Memory B cell (primary cell): ENCODE measurements around the gene HMCN2.

Source experiments
- ATAC-seq: fragments of 150-1000 bp; cut with Tn5 transposase; 2 replicates; pipeline ENCODE4 v1.10.0; 2021; ENCODE audit warnings: low read depth, mild to moderate bottlenecking, moderate library complexity
- DNase-seq, 2 donors: peaks; one replicate each; pipeline ENCODE4 v3.0.0; 2022; ENCODE audit warnings: low spot score in 2 of 2
- H3K27ac Mint-ChIP-seq: one replicate; pipeline ENCODE4 v1.8.0; 2022; ENCODE audit warnings: mild to moderate bottlenecking, moderate library complexity, mixed read lengths
- H3K27me3 Mint-ChIP-seq: one replicate; pipeline ENCODE4 v1.8.0; 2022; ENCODE audit warnings: mixed read lengths
- H3K36me3 Mint-ChIP-seq: one replicate; pipeline ENCODE4 v1.8.0; 2022; ENCODE audit warnings: mild to moderate bottlenecking, mixed read lengths
- H3K4me1 Mint-ChIP-seq: one replicate; pipeline ENCODE4 v1.8.0; 2022; ENCODE audit warnings: mixed read lengths
- H3K4me3 Mint-ChIP-seq: one replicate; pipeline ENCODE4 v1.8.0; 2022; ENCODE audit warnings: mild to moderate bottlenecking, moderate library complexity, mixed read lengths
- H3K9me3 Mint-ChIP-seq: one replicate; pipeline ENCODE4 v1.8.0; 2022; ENCODE audit warnings: mixed read lengths

HMCN2 gene

GRCh38 chr9:130471411-130472183 is 206.0 kb downstream of the HMCN2 start:
- Mint-ChIP-seq H3K27ac (no peak overlapping the region), H3K27me3 (peaks cover 15% of the 10 kb centered on the region)

GRCh38 chr9:130472184-130472705 is 206.7 kb downstream of the HMCN2 start:
- Mint-ChIP-seq H3K27me3 (peaks cover 17% of the 10 kb centered on the region), H3K27ac (no peak overlapping the region), H3K4me3 (no peak overlapping the region), H3K36me3 (no peaks in the 10 kb centered on the region), H3K9me3 (no peaks in the 10 kb centered on the region), H3K4me1 (no peaks in the 10 kb centered on the region)
- ATAC-seq (no peak), DNase-seq (no peak)

More at GRCh38 chr9:130471411-130472183, 206.0 kb downstream of the HMCN2 start:
- Mint-ChIP-seq H3K9me3 (no peaks in the 10 kb centered on the region), H3K4me1 (no peaks in the 10 kb centered on the region), H3K36me3 (no peaks in the 10 kb centered on the region), H3K4me3 (no peak overlapping the region)
- no peak for ATAC-seq
- no peak for DNase-seq

DNA sequence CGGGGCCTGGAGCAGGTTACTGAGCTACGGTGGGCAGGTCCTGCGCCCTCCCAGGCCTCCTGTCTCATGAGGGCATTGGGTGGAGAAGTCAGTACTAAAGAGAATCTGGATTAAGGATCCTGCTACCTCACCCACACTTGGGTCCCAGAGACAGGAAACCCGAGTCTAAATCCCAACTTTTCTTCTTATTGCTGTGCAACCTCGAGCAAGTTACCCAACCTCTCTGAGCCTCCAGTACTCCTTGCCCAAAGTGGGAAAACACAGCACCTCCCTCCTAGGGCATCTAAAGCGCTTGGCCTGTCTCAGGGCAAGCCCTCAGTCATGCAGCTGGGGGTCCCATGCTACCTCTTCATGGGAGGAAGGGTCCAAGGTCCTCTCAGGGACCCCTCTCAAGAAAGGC is 207.4 kb downstream of the HMCN2 start:
- Mint-ChIP-seq H3K4me3 (no peak overlapping the region), H3K27ac (no peak overlapping the region), H3K4me1 (no peaks in the 10 kb centered on the region), H3K36me3 (no peaks in the 10 kb centered on the region), H3K9me3 (no peaks in the 10 kb centered on the region), H3K27me3 (peaks cover 17% of the 10 kb centered on the region)
- no peak for ATAC-seq
- DNase-seq = no peak

DNA sequence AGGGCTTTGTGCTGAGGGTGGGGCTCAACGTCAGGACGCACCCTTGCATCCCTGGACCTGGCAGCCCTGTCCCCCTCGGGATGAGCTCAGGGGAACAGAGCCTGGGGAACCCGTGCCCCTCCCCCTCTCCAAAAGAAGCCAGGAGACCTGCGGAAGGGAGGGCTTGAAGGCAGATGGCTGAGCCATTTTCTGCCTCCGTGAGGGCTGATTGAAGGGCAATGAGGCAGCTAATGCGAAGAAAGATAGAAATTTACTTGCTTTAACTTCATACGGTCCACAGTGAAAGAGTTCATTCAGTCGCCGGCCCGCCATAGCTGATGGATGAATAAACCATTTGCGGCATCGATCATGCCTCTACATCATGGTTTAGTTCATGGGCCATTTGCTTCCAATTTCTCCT is 208.0 kb downstream of the HMCN2 start:
- H3K4me1 Mint-ChIP-seq = no peaks in the 10 kb centered on the region
- no peak for DNase-seq
- H3K4me3 Mint-ChIP-seq = no peak overlapping the region
- no peaks in the 10 kb centered on the region for H3K36me3 Mint-ChIP-seq
- no peak for ATAC-seq
- no peak overlapping the region for H3K27ac Mint-ChIP-seq
- no peaks in the 10 kb centered on the region for H3K9me3 Mint-ChIP-seq
- H3K27me3 Mint-ChIP-seq = peaks cover 17% of the 10 kb centered on the region

DNA sequence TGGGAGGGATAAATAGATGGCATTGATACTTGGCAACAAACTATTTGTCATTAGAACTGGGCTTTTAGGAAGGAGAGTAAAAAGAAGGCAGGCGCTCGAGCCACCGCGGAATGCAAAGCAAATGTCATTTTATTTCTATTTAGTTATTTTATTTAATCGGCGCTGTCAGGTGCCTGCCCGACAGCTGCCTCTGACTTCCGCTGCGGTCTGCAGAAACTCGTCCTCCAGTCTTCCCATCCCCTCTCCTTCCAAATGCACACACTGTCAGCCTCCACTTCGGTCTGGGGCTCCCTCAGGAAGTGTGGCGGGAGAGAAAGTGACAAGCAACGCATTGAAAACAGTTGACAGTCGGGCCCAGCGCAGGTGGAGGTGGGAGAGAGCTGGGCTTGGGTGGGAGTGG is 208.5 kb downstream of the HMCN2 start:
- DNase-seq (no peak), ATAC-seq (no peak)
- no peaks in the 10 kb centered on the region for H3K36me3 Mint-ChIP-seq
- H3K27me3 Mint-ChIP-seq = peaks cover 18% of the 10 kb centered on the region
- no peaks in the 10 kb centered on the region for H3K9me3 Mint-ChIP-seq
- H3K27ac Mint-ChIP-seq = no peak overlapping the region
- H3K4me1 Mint-ChIP-seq = no peaks in the 10 kb centered on the region
- no peak overlapping the region for H3K4me3 Mint-ChIP-seq

DNA sequence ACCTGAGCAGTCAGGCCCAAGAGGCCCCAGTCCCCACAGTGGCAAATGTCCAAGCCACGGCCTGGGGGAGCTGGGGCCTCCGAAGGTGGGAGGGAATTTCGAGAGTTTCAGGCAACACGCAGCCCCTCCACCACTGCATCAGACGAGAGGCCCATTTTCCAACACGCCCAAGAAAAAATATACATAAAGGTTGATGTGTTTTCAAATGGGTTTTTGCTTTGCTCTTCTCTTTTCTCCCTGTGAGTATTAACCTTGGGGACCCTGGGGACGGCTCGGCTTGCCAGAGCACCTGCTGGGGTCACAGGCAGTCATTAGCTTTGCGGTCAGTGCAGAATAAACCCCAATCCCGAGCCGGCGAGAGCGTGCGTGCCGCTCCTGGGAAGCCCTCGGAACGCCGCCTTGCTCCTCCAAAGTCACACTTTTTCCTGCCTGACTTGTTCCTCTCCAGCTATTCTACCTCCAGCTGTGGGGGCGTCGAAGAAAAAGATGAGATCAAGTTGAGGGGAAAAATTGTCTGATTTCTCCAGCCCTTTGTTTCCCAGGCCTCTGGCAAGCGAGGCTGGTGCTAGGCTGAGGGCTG is 210.7 kb downstream of the HMCN2 start:
- Mint-ChIP-seq H3K27ac (no peak overlapping the region), H3K36me3 (no peaks in the 10 kb centered on the region), H3K27me3 (peaks cover 17% of the 10 kb centered on the region), H3K4me3 (no peak overlapping the region), H3K4me1 (no peaks in the 10 kb centered on the region), H3K9me3 (no peaks in the 10 kb centered on the region)
- ATAC-seq = no peak
- DNase-seq = no peak

GRCh38 chr9:130477564-130477963 is 212.0 kb downstream of the HMCN2 start:
- no peaks in the 10 kb centered on the region for H3K36me3 Mint-ChIP-seq
- H3K4me1 Mint-ChIP-seq = no peaks in the 10 kb centered on the region
- peaks cover 10% of the 10 kb centered on the region for H3K27me3 Mint-ChIP-seq
- ATAC-seq (no peak), DNase-seq (no peak)
- H3K4me3 Mint-ChIP-seq = no peak overlapping the region
- H3K27ac Mint-ChIP-seq = no peak overlapping the region
- no peaks in the 10 kb centered on the region for H3K9me3 Mint-ChIP-seq

- no peaks in the 10 kb centered on the region for H3K36me3 Mint-ChIP-seq
- H3K4me1 Mint-ChIP-seq = no peaks in the 10 kb centered on the region
- H3K27me3 Mint-ChIP-seq = peaks cover 12% of the 10 kb centered on the region
- H3K27ac Mint-ChIP-seq = no peak overlapping the region
- H3K4me3 Mint-ChIP-seq = no peak overlapping the region
- no peak for ATAC-seq
- no peaks in the 10 kb centered on the region for H3K9me3 Mint-ChIP-seq
- DNase-seq = no peak
Measured at GRCh38 chr9:130478152-130478551, 212.6 kb downstream of the HMCN2 start.

DNA sequence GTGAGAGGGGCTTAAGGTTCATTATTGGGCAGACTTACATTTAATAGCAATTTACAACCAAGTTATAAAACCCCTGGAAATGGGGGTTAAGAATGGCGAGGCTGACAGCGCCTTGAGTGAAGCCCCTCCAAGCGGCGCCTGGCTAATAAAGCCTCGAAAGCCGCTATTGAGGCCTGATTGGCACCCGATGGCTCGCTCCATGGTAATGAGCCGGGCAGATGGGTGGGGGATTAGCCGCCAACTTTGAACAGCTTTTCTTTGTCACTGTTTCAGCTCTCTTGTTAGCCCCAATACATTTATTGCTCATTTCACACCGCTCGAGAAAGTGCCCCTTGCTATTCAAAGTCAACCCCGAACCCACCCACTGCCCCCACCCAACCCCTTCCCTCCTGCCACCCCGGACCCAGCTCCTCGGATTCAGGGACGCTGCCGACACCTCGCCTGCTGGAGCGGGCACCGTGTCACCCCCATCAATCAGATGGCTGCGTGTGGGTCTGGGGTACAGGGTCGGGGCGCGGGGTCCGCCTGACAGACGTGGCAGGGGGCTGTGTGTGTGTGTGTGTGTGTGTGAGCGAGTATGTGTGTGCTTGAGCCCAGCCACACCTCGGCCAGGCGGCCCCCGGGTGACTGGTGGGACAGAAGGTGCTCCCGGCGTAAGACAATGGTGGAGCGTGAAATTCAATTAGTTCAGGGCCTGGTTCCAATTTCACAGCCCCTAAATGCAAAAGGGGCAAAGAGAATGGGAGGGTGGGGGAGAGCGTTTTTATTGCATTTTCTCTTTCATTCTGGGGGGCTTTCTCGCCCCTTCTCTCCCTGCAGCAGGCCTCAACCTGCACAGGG is 213.4 kb downstream of the HMCN2 start:
- no peak for ATAC-seq
- peaks cover 10% of the 10 kb centered on the region for H3K27me3 Mint-ChIP-seq
- H3K27ac Mint-ChIP-seq = no peak overlapping the region
- H3K9me3 Mint-ChIP-seq = no peaks in the 10 kb centered on the region
- DNase-seq = no peak
- no peak overlapping the region for H3K4me3 Mint-ChIP-seq
- no peaks in the 10 kb centered on the region for H3K36me3 Mint-ChIP-seq
- no peaks in the 10 kb centered on the region for H3K4me1 Mint-ChIP-seq

DNA sequence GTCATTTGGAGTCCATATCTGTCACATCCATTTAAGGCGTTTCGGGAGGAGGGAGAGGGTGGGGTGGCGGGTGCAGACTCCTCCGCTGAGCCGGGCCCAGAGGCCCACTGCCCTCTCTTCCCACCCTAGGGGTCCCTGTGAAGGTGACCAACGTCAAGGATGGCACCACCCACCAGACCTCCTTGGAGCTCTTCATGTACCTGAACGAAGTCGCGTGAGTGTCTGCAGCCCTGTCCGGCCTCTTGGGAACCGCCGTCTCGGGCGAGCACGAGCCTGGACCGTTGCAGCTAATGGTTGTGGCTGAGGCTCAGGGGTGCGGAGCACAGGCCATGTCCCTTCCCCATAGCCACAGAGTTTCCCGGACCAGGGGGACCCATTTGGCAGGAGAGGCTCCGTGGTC is 214.0 kb downstream of the HMCN2 start:
- Mint-ChIP-seq H3K4me3 (no peak overlapping the region), H3K27ac (no peak overlapping the region), H3K36me3 (no peaks in the 10 kb centered on the region), H3K9me3 (no peaks in the 10 kb centered on the region), H3K4me1 (no peaks in the 10 kb centered on the region), H3K27me3 (peaks cover 15% of the 10 kb centered on the region)
- ATAC-seq = no peak
- no peak for DNase-seq

- Mint-ChIP-seq H3K27ac (no peak overlapping the region), H3K27me3 (peaks cover 13% of the 10 kb centered on the region), H3K9me3 (no peaks in the 10 kb centered on the region), H3K4me3 (no peak overlapping the region), H3K36me3 (no peaks in the 10 kb centered on the region), H3K4me1 (no peaks in the 10 kb centered on the region)
- ATAC-seq = no peak
- DNase-seq = no peak
Measured at GRCh38 chr9:130480673-130481072, 215.1 kb downstream of the HMCN2 start.

DNA sequence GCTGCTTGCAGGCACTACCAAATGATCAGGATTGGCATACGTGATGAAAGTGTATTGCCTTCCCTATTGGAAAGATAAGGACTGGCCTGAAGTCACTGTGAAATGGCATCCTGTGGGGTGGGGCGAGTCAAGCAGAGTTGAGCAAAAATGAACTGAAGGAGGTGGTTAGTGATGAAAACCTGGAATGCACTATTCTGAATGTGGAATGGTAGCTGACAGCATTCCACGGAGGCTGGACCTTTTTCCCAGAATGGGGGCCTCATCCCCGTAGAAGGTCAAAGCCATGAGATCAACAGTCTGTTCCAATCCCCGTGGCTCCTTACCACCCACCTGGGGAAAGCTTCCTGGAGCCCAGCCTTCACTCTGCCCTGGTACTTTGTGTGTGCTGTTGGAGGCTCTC is 216.9 kb downstream of the HMCN2 start:
- DNase-seq = no peak
- H3K36me3 Mint-ChIP-seq = no peaks in the 10 kb centered on the region
- no peak overlapping the region for H3K4me3 Mint-ChIP-seq
- no peak for ATAC-seq
- no peak overlapping the region for H3K27ac Mint-ChIP-seq
- H3K4me1 Mint-ChIP-seq = no peaks in the 10 kb centered on the region
- no peaks in the 10 kb centered on the region for H3K9me3 Mint-ChIP-seq
- H3K27me3 Mint-ChIP-seq = peaks cover 12% of the 10 kb centered on the region

DNA sequence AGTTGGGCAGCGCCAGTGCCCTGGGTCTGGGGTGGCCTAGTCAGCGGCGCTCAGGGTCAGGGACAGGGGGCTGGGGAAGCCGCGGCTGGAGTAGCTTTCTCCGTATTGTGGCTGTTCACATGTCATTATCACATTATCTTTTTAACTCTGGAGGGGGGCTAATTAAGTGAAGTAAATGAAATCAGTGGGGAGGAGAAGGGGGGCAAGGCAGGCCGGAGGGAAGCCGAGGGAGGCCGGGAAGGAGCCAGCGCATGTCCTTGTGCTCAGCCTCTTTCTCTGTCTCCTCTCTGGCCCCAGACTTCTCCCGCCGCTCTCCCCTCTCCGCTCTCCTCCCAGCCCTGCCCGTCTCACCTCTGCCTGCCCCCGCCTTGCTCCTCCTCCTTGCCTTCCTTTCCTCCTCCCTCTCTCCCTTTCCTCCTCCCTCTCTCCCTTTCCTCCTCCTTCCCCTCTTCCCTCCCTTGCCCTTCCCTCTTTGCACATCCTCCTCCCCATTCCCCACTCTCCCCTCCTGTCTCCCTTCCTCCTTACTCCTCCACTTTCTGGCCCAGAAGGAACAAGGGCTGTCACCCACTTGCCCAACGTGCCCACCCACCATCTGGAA is 217.9 kb downstream of the HMCN2 start:
- Mint-ChIP-seq H3K4me1 (no peaks in the 10 kb centered on the region), H3K27ac (no peak overlapping the region), H3K4me3 (no peak overlapping the region), H3K27me3 (peaks cover 12% of the 10 kb centered on the region), H3K36me3 (no peaks in the 10 kb centered on the region), H3K9me3 (no peaks in the 10 kb centered on the region)
- DNase-seq (no peak), ATAC-seq (no peak)
